Measurements from ENCODE around the gene BTBD17.

DNA sequence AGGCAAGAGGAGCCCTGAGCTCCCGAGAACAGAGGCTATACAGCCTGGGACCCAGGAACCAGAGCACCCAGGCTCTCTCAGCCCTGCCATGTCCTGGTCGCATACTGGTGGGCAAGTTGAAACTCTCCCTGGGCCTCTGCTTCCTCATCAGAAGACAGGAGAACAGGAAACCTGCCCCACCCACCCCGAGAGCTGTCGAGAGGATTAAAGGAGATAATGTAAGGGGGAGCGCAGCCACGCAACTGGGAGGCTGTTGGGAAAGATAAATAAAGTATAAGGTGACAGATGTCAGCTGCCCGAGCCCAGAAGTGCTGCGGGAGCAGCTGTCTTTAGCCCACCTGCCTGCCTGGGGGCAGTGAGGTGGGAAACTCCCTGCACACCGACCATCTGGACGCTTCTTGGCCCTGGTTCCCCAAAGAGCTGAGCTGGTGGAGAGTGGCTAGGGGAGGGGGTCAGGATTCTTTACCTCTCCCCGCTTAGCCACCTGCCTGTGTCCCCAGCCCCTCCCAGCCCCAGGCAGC is 28.8 kb downstream of the BTBD17 start:
- TF ChIP-seq, protein P1, sequence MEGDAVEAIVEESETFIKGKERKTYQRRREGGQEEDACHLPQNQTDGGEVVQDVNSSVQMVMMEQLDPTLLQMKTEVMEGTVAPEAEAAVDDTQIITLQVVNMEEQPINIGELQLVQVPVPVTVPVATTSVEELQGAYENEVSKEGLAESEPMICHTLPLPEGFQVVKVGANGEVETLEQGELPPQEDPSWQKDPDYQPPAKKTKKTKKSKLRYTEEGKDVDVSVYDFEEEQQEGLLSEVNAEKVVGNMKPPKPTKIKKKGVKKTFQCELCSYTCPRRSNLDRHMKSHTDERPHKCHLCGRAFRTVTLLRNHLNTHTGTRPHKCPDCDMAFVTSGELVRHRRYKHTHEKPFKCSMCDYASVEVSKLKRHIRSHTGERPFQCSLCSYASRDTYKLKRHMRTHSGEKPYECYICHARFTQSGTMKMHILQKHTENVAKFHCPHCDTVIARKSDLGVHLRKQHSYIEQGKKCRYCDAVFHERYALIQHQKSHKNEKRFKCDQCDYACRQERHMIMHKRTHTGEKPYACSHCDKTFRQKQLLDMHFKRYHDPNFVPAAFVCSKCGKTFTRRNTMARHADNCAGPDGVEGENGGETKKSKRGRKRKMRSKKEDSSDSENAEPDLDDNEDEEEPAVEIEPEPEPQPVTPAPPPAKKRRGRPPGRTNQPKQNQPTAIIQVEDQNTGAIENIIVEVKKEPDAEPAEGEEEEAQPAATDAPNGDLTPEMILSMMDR (IDR thresholded peaks at IDR 0.05) = no peak
- TF ChIP-seq EP300 (IDR thresholded peaks at IDR 0.05; ENCODE audit: borderline replicate concordance in 1 of 2, low read depth in 1 of 2, low read length in 1 of 2) (no peak), POLR2AphosphoS5 (IDR thresholded peaks at IDR 0.05; ENCODE audit: low read depth, low read length) (no peak)
- TF ChIP-seq, protein P2, sequence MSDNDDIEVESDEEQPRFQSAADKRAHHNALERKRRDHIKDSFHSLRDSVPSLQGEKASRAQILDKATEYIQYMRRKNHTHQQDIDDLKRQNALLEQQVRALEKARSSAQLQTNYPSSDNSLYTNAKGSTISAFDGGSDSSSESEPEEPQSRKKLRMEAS (IDR thresholded peaks at IDR 0.05; ENCODE audit: low read depth) = no peak
